ENCODE results near the gene ADAM23.

Gene ADAM23

DNA sequence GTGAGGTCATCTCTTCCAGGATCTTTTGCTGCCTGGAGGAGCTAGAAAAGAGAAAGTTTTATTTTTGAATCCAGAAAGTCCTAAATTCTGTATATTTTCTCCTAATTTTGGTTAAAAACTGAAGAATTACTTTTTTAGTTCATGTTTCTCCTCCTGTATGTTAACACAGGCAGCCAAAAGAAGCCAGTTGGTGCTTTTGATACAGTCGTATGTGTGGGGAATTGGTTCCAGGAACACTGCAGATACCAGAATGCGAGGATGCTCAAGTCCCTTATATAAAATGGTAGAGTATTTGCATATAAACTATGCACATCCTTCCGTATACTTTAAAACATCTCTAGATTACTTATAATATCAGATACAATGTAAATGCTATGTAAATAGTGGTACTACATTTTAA, 22.6 kb upstream of the ADAM23 start:
- H3K27ac ChIP-seq: no peak overlapping the region
- no peak for TF ChIP-seq CTCF (conservative IDR thresholded peaks at IDR 0.05)

- no peak for TF ChIP-seq CTCF (conservative IDR thresholded peaks at IDR 0.05)
- no peak overlapping the region for H3K27ac ChIP-seq
Measured at GRCh38 chr2:206422493-206422892, 20.8 kb upstream of the ADAM23 start.

- no peak overlapping the region for H3K27ac ChIP-seq
- no peak for TF ChIP-seq CTCF (conservative IDR thresholded peaks at IDR 0.05)
Measured at GRCh38 chr2:206423147-206423546, 20.2 kb upstream of the ADAM23 start.

DNA sequence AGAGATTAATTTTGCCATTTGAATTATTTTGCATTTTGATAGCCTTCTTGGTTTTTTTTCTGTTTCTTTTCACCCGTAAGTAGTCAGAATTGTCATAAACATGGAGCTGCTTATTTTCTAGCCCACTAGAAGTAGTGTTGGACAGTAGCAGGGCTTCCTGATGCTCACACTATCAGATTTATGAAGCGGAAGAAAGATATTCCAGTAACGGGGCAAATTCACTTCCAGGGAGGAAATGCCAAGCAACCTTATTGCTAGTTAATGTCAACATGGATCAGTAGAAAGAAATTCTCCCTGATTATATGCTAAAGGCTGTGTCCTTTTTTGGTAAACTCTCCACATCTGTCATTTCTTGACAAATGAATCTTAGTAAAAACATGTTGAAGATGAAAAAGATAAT, 19.2 kb upstream of the ADAM23 start:
- H3K27ac ChIP-seq: no peak overlapping the region
- no peak for TF ChIP-seq CTCF (conservative IDR thresholded peaks at IDR 0.05)

- no peak for TF ChIP-seq CTCF (conservative IDR thresholded peaks at IDR 0.05)
- no peak overlapping the region for H3K27ac ChIP-seq
Measured at GRCh38 chr2:206428783-206429182, 14.5 kb upstream of the ADAM23 start.

- TF ChIP-seq CTCF (conservative IDR thresholded peaks at IDR 0.05): no peak
- H3K27ac ChIP-seq: no peak overlapping the region
Measured at GRCh38 chr2:206430452-206430851, 12.9 kb upstream of the ADAM23 start.

DNA sequence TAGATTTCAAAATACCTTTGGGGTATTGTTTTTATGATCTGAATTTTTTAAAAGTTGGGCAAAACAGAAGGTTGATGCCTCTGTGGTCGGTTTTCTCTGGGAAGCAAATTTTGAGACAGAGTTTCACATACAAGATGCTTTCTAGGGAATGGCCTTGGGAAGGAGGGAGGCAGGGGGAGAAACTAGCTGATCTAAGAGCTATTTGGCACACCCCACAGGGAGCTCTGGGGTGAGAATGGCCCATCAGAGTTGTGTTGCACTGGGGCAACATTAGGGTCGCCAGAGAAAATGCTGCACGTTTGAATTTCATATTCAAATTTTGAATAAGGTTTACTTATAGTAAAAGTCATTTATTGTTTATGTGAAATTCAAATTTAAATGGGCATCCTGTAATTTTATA, 11.9 kb upstream of the ADAM23 start:
- TF ChIP-seq CTCF (conservative IDR thresholded peaks at IDR 0.05): no peak
- no peak overlapping the region for H3K27ac ChIP-seq

All from VCaP (cell line).